ENCODE data around the gene DNASE2.

DNA sequence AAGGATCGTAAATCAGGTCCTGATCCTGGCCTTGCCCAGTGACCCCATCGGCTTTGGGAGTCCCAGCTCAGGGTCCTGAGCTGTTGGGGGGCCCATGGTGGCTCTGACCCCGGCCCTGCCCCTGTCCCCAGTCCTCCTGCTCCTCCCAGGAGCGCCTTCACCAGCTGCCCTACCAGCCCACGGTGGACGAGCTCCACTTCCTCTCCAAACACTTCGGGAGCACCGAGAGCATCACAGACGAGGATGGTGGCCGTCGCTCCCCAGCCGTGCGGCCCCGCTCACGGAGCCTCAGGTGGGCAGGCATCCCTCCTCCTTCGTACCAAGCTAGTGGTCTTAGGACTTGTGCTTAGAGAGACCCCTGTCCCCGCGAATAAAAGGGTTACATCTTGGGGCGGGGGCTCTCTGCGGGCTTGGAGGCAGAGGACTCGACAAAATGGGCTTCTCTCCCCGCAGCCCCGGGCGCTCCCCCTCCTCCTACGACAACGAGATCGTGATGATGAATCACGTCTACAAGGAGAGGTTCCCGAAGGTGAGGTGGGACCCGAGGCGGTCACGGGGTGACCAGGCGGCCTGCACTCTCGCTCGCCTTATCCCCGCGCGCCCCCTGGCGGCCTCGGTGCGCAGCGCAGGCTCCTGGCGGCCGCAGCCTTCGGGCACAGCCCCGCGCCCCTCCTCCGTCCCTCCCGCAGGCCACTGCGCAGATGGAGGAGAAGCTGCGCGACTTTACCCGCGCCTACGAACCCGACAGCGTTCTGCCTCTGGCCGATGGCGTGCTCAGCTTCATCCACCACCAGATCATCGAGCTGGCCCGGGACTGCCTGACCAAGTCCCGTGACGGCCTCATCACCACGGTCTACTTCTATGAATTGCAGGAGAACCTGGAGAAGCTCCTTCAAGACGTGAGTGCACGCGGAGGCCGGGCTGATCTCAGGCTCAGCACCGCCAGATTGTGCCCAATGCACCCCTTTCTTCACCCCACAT lies 33.8 kb downstream of the DNASE2 start:
- TF ChIP-seq, protein P1, sequence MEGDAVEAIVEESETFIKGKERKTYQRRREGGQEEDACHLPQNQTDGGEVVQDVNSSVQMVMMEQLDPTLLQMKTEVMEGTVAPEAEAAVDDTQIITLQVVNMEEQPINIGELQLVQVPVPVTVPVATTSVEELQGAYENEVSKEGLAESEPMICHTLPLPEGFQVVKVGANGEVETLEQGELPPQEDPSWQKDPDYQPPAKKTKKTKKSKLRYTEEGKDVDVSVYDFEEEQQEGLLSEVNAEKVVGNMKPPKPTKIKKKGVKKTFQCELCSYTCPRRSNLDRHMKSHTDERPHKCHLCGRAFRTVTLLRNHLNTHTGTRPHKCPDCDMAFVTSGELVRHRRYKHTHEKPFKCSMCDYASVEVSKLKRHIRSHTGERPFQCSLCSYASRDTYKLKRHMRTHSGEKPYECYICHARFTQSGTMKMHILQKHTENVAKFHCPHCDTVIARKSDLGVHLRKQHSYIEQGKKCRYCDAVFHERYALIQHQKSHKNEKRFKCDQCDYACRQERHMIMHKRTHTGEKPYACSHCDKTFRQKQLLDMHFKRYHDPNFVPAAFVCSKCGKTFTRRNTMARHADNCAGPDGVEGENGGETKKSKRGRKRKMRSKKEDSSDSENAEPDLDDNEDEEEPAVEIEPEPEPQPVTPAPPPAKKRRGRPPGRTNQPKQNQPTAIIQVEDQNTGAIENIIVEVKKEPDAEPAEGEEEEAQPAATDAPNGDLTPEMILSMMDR (IDR thresholded peaks at IDR 0.05): peak; percentile 99
- TF ChIP-seq, protein P2, sequence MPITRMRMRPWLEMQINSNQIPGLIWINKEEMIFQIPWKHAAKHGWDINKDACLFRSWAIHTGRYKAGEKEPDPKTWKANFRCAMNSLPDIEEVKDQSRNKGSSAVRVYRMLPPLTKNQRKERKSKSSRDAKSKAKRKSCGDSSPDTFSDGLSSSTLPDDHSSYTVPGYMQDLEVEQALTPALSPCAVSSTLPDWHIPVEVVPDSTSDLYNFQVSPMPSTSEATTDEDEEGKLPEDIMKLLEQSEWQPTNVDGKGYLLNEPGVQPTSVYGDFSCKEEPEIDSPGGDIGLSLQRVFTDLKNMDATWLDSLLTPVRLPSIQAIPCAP (CRISPR knock-in tag; IDR thresholded peaks at IDR 0.05): no peak
- no peak for TF ChIP-seq PRRX2 (CRISPR knock-in tag; IDR thresholded peaks at IDR 0.05)
- TF ChIP-seq, protein P3, sequence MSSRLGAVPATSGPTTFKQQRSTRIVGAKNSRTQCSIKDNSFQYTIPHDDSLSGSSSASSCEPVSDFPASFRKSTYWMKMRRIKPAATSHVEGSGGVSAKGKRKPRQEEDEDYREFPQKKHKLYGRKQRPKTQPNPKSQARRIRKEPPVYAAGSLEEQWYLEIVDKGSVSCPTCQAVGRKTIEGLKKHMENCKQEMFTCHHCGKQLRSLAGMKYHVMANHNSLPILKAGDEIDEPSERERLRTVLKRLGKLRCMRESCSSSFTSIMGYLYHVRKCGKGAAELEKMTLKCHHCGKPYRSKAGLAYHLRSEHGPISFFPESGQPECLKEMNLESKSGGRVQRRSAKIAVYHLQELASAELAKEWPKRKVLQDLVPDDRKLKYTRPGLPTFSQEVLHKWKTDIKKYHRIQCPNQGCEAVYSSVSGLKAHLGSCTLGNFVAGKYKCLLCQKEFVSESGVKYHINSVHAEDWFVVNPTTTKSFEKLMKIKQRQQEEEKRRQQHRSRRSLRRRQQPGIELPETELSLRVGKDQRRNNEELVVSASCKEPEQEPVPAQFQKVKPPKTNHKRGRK (CRISPR knock-in tag; IDR thresholded peaks at IDR 0.05; ENCODE audit: borderline replicate concordance): no peak
- no peak for TF ChIP-seq ZNF317 (CRISPR knock-in tag; IDR thresholded peaks at IDR 0.05; ENCODE audit: borderline replicate concordance, low read depth)
- TF ChIP-seq JUN (CRISPR knock-in tag; IDR thresholded peaks at IDR 0.05): no peak
- TF ChIP-seq FOXJ3 (CRISPR knock-in tag; IDR thresholded peaks at IDR 0.05; ENCODE audit: borderline replicate concordance): no peak
- TF ChIP-seq, protein P4, sequence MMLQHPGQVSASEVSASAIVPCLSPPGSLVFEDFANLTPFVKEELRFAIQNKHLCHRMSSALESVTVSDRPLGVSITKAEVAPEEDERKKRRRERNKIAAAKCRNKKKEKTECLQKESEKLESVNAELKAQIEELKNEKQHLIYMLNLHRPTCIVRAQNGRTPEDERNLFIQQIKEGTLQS (CRISPR knock-in tag; conservative IDR thresholded peaks at IDR 0.05): no peak
